Measurements from ENCODE around the gene CACNA1A.
"Not testable (repeated sequence)": the region's sequence is repeated elsewhere in the genome, so short reads cannot be mapped to it uniquely, and the experiment has no call there.

Gene CACNA1A

DNA sequence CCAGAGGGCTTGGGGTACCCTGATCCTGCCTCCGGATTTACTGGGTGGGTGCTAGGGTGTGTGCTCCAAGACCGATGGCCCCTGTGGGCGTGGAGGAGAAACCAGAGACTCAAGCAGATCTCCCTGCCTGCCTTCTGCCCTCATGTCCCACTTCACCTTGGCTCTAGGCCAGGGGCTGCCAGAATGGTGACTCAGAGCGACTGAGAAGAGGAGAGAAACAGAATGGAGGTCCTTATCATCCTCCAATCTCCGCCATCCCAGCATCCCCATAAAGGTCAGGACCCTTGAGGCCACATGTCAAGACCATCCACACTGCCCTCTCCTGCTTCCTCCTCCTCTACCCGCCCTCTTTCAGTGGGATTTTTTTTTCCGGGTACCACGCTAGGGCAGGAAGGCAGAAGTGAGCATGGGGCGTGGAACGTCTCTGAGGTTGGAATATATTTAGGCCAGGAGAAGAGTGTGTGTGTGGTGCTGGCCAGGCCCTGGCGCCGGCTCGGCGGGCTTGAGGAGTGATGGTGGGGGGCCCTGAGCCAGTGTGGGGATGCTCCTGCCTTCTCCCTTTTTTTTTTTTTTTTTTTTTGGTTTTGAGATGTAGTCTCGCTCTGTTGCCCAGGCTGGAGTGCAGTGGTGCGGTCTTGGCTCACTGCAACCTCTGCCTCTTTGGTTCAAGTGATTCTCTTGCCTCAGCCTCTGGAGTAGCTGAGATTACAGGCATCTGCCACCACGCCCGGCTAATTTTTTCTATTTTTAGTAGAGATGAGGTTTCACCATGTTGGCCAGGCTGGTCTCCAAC is 333.7 kb downstream of the CACNA1A start:
- Histone ChIP-seq H3K9ac (ENCODE audit: low read length) (no peak overlapping the region), H3K27ac (ENCODE audit: low read depth, low read length) (no peak overlapping the region), H3K36me3 (ENCODE audit: control insufficient read depth, insufficient read depth, low read length) (no peaks in the 10 kb centered on the region)

DNA sequence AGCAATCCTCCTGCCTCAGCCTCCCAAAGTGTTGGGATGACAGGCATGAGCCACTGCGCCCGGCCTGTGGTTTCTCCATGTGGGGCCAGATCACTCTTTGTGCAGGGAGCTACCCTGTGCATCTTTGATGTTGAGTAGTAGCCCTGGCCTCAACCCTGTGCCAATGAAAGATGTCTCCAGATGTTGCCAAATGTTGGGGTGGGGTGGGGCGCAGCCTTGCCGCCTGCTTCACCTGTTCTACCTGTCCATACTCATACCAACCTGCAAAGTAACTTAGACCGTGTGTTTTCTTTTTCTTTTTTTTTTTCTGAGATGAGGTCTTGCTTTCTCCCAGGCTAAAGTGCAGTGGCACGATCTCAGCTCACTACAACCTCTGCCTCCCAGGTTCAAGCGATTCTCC is 335.1 kb downstream of the CACNA1A start:
- Histone ChIP-seq H3K27ac (ENCODE audit: low read depth, low read length) (no peak overlapping the region), H3K9me3 (ENCODE audit: control insufficient read depth, insufficient read depth, low read depth, low read length) (no peaks in the 10 kb centered on the region), H3K4me1 (ENCODE audit: control insufficient read depth, insufficient read depth, low read length) (peaks cover 26% of the 10 kb centered on the region), H3K36me3 (ENCODE audit: control insufficient read depth, insufficient read depth, low read length) (no peaks in the 10 kb centered on the region), H3K4me3 (ENCODE audit: low read depth, low read length) (no peak overlapping the region), H3K27me3 (ENCODE audit: control insufficient read depth, insufficient read depth, low read length) (no peaks in the 10 kb centered on the region), H3K9ac (ENCODE audit: low read length) (no peak overlapping the region)

More for the DNA sequence above, 333.7 kb downstream of the CACNA1A start:
- H3K4me3 ChIP-seq (ENCODE audit: low read depth, low read length): no peak overlapping the region
- no peaks in the 10 kb centered on the region for H3K9me3 ChIP-seq (ENCODE audit: control insufficient read depth, insufficient read depth, low read depth, low read length)
- peaks cover 19% of the 10 kb centered on the region for H3K4me1 ChIP-seq (ENCODE audit: control insufficient read depth, insufficient read depth, low read length)
- H3K27me3 ChIP-seq (ENCODE audit: control insufficient read depth, insufficient read depth, low read length): no peaks in the 10 kb centered on the region

DNA sequence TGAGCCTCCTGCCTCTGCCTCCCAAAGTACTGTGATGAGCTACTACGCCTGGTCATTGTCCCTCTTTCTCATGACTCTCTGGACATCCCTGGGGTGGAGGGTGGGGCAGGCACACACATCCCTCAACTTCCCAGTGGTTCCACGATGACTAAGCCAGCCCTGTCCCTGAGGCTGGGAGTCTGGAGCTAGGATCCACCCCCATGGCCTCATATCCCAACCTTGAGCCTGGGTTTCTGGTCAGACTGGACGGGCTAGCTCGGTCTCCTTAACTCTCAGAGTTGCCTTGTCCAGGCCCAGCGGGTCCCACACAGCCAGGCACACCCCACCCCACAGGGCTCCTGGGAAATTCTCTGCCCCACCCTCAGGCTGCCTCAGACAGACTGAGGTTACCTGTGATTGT is 336.5 kb downstream of the CACNA1A start:
- no peak overlapping the region for H3K4me3 ChIP-seq (ENCODE audit: low read depth, low read length)
- H3K27me3 ChIP-seq (ENCODE audit: control insufficient read depth, insufficient read depth, low read length): no peaks in the 10 kb centered on the region
- H3K27ac ChIP-seq (ENCODE audit: low read depth, low read length): no peak overlapping the region
- peaks cover 37% of the 10 kb centered on the region for H3K4me1 ChIP-seq (ENCODE audit: control insufficient read depth, insufficient read depth, low read length)
- H3K9me3 ChIP-seq (ENCODE audit: control insufficient read depth, insufficient read depth, low read depth, low read length): no peaks in the 10 kb centered on the region
- no peaks in the 10 kb centered on the region for H3K36me3 ChIP-seq (ENCODE audit: control insufficient read depth, insufficient read depth, low read length)
- no peak overlapping the region for H3K9ac ChIP-seq (ENCODE audit: low read length)

DNA sequence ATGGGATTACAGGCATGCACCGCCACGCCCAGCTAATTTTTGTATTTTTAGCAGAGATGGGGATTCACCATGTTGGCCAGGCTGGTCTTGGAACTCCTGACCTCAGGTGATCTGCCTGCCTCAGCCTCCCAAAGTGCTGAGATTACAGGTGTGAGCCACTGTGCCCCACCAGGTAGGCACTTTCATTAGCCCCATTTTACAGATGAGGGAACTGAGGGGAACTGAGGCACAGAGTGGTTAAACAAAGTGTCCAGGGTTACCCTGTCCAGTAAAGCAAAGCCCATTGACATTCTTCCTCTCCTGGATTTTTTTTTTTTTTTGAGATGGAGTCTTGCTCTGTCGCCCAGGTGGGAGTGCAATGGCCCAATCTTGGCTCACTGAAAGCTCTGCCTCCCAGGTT is 340.1 kb downstream of the CACNA1A start:
- not testable (repeated sequence) for H3K4me3 ChIP-seq (ENCODE audit: low read depth, low read length); H3K27ac ChIP-seq (ENCODE audit: low read depth, low read length); H3K9ac ChIP-seq (ENCODE audit: low read length); H3K27me3 ChIP-seq (ENCODE audit: control insufficient read depth, insufficient read depth, low read length); H3K36me3 ChIP-seq (ENCODE audit: control insufficient read depth, insufficient read depth, low read length); H3K9me3 ChIP-seq (ENCODE audit: control insufficient read depth, insufficient read depth, low read depth, low read length)
- H3K4me1 ChIP-seq (ENCODE audit: control insufficient read depth, insufficient read depth, low read length): peaks cover 44% of the 10 kb centered on the region

DNA sequence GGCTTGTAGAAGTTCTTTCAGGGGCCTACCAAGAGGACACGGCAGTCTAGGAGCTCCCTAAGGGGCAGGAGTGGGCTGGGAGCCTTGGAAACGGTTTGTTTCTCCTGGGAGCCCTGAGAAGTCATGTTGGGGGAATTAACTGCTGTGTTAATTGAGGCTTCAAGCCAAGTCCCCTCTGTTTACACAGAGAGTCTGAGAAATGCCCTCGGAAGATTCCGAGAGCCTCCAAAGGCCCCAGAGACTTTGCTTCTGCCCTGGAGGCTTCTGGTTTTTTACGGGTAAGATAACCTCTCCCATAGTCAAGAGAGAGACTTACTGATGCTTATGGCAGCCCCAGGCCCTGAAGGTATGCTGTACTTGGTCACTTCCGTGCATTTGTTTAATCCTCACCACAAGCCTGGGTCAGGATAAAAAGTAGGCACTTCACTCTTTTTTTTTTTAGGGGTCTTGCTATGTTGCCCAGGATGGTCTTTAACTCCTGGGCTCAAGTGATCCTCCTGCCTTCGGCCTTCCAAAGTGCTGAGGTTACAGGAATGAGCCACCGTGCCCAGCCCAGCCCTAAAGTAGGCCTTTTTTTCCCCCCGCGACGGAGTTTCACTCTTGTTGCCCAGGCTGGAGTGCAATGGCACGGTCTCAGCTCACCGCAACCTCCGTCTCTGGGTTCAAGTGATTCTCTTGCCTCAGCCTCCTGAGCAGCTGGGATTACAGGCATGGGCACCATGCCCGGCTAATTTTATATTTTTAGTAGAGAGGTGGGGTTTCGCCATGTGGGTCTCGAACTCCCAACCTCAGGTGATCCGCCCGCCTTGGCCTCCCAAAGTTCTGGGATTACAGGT is 340.9 kb downstream of the CACNA1A start:
- no peaks in the 10 kb centered on the region for H3K27me3 ChIP-seq (ENCODE audit: control insufficient read depth, insufficient read depth, low read length)
- no peaks in the 10 kb centered on the region for H3K36me3 ChIP-seq (ENCODE audit: control insufficient read depth, insufficient read depth, low read length)
- peak overlapping the region; percentile 98 for H3K9ac ChIP-seq (ENCODE audit: low read length)
- H3K27ac ChIP-seq (ENCODE audit: low read depth, low read length): peak overlapping the region; percentile 96
- H3K4me3 ChIP-seq (ENCODE audit: low read depth, low read length): peak overlapping the region; percentile 42
- peaks cover 44% of the 10 kb centered on the region for H3K4me1 ChIP-seq (ENCODE audit: control insufficient read depth, insufficient read depth, low read length)
- no peaks in the 10 kb centered on the region for H3K9me3 ChIP-seq (ENCODE audit: control insufficient read depth, insufficient read depth, low read depth, low read length)

DNA sequence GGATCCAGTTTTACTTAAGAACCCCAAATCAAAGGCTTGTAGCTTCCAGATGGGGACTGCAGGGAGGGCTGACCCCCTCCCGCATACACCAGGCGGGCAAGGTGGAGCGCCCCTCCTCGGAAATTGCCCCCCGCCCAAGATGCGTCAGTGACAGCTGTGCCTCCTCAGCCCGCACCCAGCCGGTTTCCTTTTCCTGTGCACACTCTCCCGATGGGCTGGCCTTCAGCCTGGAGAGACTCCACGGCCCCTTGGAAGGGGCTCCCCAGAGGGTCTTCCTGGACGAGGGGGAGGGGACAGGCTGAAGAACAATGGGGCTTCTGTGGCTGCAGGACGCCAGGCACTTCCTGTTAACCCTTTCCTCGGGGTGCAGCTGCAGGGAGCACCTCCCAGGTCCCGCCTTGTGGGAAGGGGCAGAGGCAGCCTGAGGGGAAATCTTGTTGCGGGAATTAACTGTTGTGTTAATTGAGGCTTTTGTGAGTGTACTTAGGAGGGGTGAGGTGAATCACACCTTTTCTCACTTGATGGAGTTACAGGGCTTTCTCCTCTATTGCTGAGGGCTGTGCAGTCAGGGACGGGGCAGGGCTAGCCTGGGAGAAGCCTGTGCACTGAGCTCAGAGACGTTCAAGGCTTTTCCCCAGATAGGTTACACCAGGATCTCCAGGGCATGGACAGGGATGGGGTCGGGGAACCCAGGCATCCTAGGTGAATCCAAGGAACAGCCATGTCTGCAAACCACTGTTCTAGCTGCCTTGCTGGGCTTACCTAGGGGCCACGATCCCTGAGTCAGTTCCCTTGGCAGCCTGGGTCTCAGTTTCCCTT is 341.7 kb downstream of the CACNA1A start:
- Histone ChIP-seq H3K9ac (ENCODE audit: low read length) (peak overlapping the region; percentile 98), H3K27ac (ENCODE audit: low read depth, low read length) (peak overlapping the region; percentile 96), H3K9me3 (ENCODE audit: control insufficient read depth, insufficient read depth, low read depth, low read length) (no peaks in the 10 kb centered on the region), H3K4me1 (ENCODE audit: control insufficient read depth, insufficient read depth, low read length) (peaks cover 44% of the 10 kb centered on the region), H3K36me3 (ENCODE audit: control insufficient read depth, insufficient read depth, low read length) (no peaks in the 10 kb centered on the region), H3K27me3 (ENCODE audit: control insufficient read depth, insufficient read depth, low read length) (no peaks in the 10 kb centered on the region), H3K4me3 (ENCODE audit: low read depth, low read length) (peak overlapping the region; percentile 65)

DNA sequence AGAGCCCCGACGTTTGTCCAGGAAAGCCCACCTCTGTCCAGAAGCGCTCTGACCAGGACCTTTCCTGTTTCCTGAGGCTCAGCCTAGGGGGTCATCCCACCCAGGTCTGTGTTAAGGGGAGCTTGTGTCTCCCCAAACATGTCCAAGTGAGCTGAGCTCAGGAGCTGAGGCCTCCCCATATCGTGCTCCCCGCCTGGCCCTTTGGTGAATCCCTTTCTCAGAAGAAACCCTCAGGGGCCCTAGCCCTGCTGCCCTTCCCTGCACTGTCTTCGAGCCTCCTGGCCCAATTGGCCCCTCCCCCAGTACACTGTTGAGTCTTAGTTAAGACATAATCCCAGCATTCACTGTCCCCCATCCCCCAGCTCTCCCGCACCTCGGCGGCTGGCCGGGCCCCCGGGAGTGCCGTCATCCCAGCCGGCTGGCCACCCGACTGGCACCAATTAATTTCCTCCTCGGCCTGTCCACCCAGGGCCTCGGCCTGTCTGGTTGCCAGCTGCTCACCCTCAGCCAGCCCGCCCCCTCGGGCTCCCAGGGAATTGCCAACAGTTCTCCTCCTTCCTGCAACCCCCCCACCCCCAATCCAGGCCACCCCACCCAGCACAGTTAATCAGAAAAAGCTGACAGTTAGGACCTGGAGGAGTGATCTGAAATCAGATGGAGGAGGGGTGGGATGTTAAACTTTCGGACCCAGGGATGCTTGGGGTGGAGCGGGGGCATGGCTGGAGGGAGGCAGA is 342.5 kb downstream of the CACNA1A start:
- no peaks in the 10 kb centered on the region for H3K27me3 ChIP-seq (ENCODE audit: control insufficient read depth, insufficient read depth, low read length)
- H3K4me3 ChIP-seq (ENCODE audit: low read depth, low read length): peak overlapping the region; percentile 65
- no peaks in the 10 kb centered on the region for H3K9me3 ChIP-seq (ENCODE audit: control insufficient read depth, insufficient read depth, low read depth, low read length)
- H3K4me1 ChIP-seq (ENCODE audit: control insufficient read depth, insufficient read depth, low read length): peaks cover 41% of the 10 kb centered on the region
- peak overlapping the region; percentile 96 for H3K27ac ChIP-seq (ENCODE audit: low read depth, low read length)
- H3K36me3 ChIP-seq (ENCODE audit: control insufficient read depth, insufficient read depth, low read length): no peaks in the 10 kb centered on the region
- H3K9ac ChIP-seq (ENCODE audit: low read length): peak overlapping the region; percentile 98

DNA sequence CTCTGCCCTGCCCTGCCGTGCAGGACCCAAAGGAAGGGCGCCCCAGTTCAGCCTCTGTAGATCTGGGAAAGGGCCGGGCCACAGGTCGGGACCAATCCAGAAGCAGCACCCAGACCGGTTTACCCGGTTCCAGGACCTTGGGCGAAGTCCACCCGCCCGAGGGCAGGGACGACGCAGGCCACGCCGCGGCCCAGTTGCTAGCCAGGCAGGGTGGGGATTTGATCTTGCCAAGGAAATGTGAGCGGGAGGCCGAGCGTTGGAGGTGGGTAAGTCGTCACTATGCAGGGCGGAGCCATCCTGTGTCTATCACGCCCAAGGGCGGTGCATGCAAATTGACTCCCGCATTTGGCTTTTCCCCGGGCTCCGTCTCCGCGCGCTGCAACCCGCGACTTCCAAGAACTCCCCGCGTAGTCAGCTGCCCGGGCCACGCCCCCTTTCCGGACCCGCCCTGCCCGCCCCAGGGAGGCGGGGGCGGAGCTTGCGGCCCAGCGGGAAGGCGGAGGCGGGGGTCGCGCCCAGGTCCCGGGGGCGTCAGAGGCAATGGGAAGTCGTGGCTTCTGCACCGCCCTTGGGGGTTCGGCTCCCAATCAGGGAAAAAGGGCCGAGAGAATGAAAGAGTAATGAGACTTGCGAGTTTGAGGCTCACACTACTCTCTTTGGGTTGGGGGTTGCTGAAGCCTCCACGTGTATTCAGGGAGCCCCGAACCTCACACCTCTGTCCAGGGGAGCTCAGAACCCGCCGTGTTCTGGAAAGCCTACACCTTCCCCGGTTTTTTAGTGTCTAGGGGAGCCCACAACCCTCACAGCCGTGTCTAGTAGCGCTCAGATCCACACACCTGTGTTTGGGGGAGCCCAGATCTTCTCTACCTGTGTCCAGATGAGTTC is 343.3 kb downstream of the CACNA1A start:
- H3K27me3 ChIP-seq (ENCODE audit: control insufficient read depth, insufficient read depth, low read length): no peaks in the 10 kb centered on the region
- peak overlapping the region; percentile 96 for H3K27ac ChIP-seq (ENCODE audit: low read depth, low read length)
- peak overlapping the region; percentile 65 for H3K4me3 ChIP-seq (ENCODE audit: low read depth, low read length)
- peak overlapping the region; percentile 98 for H3K9ac ChIP-seq (ENCODE audit: low read length)
- H3K4me1 ChIP-seq (ENCODE audit: control insufficient read depth, insufficient read depth, low read length): peaks cover 36% of the 10 kb centered on the region
- H3K36me3 ChIP-seq (ENCODE audit: control insufficient read depth, insufficient read depth, low read length): no peaks in the 10 kb centered on the region
- H3K9me3 ChIP-seq (ENCODE audit: control insufficient read depth, insufficient read depth, low read depth, low read length): no peaks in the 10 kb centered on the region

DNA sequence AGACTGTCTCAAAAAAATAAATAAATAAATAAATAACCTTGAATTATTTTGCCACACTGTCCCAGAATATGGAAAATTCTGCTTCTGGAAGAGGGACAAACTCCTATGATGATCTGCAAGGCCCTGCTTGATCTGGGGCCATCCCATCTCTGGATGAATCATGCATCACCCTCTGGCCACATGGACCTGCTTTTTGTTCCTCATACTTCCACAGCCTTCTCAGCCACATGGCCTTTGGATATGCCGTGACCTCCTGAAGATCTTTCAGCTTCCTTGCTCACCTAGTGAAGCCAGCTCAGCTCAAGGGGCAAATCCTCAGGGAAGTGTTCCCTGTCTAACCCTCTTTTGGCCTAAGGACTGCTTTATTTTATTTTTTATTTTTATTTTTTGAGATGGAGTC is 345.7 kb downstream of the CACNA1A start:
- Histone ChIP-seq H3K27ac (ENCODE audit: low read depth, low read length) (no peak overlapping the region), H3K4me1 (ENCODE audit: control insufficient read depth, insufficient read depth, low read length) (peaks cover 28% of the 10 kb centered on the region), H3K9ac (ENCODE audit: low read length) (no peak overlapping the region), H3K27me3 (ENCODE audit: control insufficient read depth, insufficient read depth, low read length) (no peaks in the 10 kb centered on the region), H3K9me3 (ENCODE audit: control insufficient read depth, insufficient read depth, low read depth, low read length) (no peaks in the 10 kb centered on the region), H3K36me3 (ENCODE audit: control insufficient read depth, insufficient read depth, low read length) (no peaks in the 10 kb centered on the region), H3K4me3 (ENCODE audit: low read depth, low read length) (no peak overlapping the region)

DNA sequence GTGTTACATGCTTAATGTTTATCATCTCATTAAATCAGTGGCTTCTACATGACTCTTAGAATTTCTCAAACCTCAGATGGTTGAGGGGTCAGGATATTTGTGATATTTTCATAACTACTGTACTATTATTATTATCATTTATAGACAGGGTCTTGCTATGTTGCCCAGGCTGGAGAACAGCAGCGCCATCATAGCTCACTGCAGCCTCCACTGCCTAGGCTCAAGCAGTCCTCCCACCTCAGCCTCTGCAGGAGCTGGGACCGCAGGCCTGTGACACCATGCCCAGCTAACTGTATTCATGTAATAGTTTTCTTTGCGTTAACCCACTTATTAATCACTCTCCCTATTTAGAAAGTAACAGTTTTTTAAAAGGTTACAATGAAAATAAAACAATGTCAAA is 346.6 kb downstream of the CACNA1A start:
- no peaks in the 10 kb centered on the region for H3K9me3 ChIP-seq (ENCODE audit: control insufficient read depth, insufficient read depth, low read depth, low read length)
- H3K27me3 ChIP-seq (ENCODE audit: control insufficient read depth, insufficient read depth, low read length): no peaks in the 10 kb centered on the region
- peaks cover 19% of the 10 kb centered on the region for H3K4me1 ChIP-seq (ENCODE audit: control insufficient read depth, insufficient read depth, low read length)
- no peak overlapping the region for H3K4me3 ChIP-seq (ENCODE audit: low read depth, low read length)
- H3K27ac ChIP-seq (ENCODE audit: low read depth, low read length): no peak overlapping the region
- H3K9ac ChIP-seq (ENCODE audit: low read length): no peak overlapping the region
- H3K36me3 ChIP-seq (ENCODE audit: control insufficient read depth, insufficient read depth, low read length): no peaks in the 10 kb centered on the region

Data from HUES6 (cell line).